K562 (cell line): Measurements from ENCODE around the gene FOXO3B. TPM values are rescaled to one million over a fixed set of nuclear protein-coding genes. Genes with fewer than 3 reads are reported as not detected.
A peak's percentile ranks its signal among the peaks of the same experiment; 100 is the strongest.
"Not testable (repeated sequence)": the region's sequence is repeated elsewhere in the genome, so short reads cannot be mapped to it uniquely, and the experiment has no call there.

ENCODE experiments used
- ATAC-seq: fragments of 200-7000 bp; cut with Tn5 transposase; 3 replicates; pipeline ENCODE4 v1.9.1; 2020; ENCODE audit warnings: moderate library complexity
- BruUV-seq: library from RNA; stranded (reverse); fragments of 400-500 nt; replicated peaks from 2 replicates; lab custom pipeline; 2021; lab: Mats Ljungman, UMichigan
- CTCF ChIA-PET: fragments of 300-600 bp; formaldehyde crosslinking; extraction: SDS; loops from one replicate; lab custom pipeline; 2021; ENCODE audit warnings: low intra/inter-chr PET ratio; lab: Yijun Ruan, JAX
- POLR2A ChIA-PET: fragments of 300-600, 350-650 bp; sonication (Branson Sonifier 250); formaldehyde crosslinking; extraction: SDS; loops from one replicate; lab custom pipeline; 2021; ENCODE audit warnings: antibody characterized with exemption, inconsistent platforms; lab: Yijun Ruan, JAX
- DNase-seq, 4 experiments: peaks; one replicate each; pipeline versions ENCODE4 v3.0.0 to v3.0.0-alpha.2; 2011 to 2018; ENCODE audit warnings: low spot score in 3 of 4, mixed read lengths in 3 of 4; ENCODE audit errors: extremely low read depth in 1 of 4
- FAIRE-seq: peaks from 2 replicates; lab custom pipeline; 2011; peaks lifted over from hg19 to GRCh38; lab: Jason Lieb, UNC
- H2AFZ ChIP-seq: 2 replicates; pipeline ENCODE4 v1.6.0; 2011; ENCODE audit warnings: low read depth, low read length, control low read depth, inconsistent platforms
- H3K27ac ChIP-seq: fragments of 200-600 bp; 3 replicates; pipeline ENCODE4 v1.8.0; 2011; ENCODE audit warnings: low read depth, mild to moderate bottlenecking, control low read depth, inconsistent platforms, low read length, moderate library complexity, mixed read lengths; ENCODE audit errors: extremely low read depth
- H3K27me3 ChIP-seq, 2 experiments: fragments of 300-600 bp in 1 of 2; 2 replicates in 1 of 2; 3 replicates in 1 of 2; pipeline versions ENCODE4 v1.6.0 to v1.8.0; 2011; ENCODE audit warnings: inconsistent platforms in 2 of 2, low read length in 2 of 2, mild to moderate bottlenecking in 1 of 2, mixed read lengths in 1 of 2, moderate library complexity in 1 of 2; ENCODE audit not compliant: control insufficient read depth in 2 of 2, insufficient read depth in 2 of 2
- H3K36me3 ChIP-seq: fragments of 300-600 bp; 3 replicates; pipeline ENCODE4 v1.8.0; 2011; ENCODE audit warnings: mild to moderate bottlenecking, low read length, inconsistent platforms; ENCODE audit not compliant: control insufficient read depth, insufficient read depth
- H3K4me1 ChIP-seq, 2 experiments: fragments of 200-600 bp in 1 of 2; replicated peaks in 1 of 2; 2 replicates in 1 of 2; 3 replicates in 1 of 2; pipeline versions ENCODE4 v1.5.1 to v1.8.0; 2011; ENCODE audit warnings: inconsistent platforms in 2 of 2, low read length in 2 of 2, mild to moderate bottlenecking in 1 of 2, mixed read lengths in 1 of 2, moderate library complexity in 1 of 2; ENCODE audit not compliant: control insufficient read depth in 2 of 2, insufficient read depth in 2 of 2
- H3K4me2 ChIP-seq: 2 replicates; pipeline ENCODE4 v1.6.1; 2011; ENCODE audit warnings: low read length, control low read depth, inconsistent platforms, mixed read lengths; ENCODE audit not compliant: insufficient read depth
- H3K4me3 ChIP-seq: fragments of 200-600 bp; sonication (generic), shearing (Covaris generic); 2 replicates; pipeline ENCODE4 v1.5.1; 2016; ENCODE audit warnings: control low read depth, inconsistent platforms
- H3K79me2 ChIP-seq: fragments of 200-600 bp; 3 replicates; pipeline ENCODE4 v1.8.0; 2011; ENCODE audit warnings: low read length, inconsistent platforms; ENCODE audit not compliant: control insufficient read depth, insufficient read depth
- H3K9ac ChIP-seq, 2 experiments: 2 replicates each; pipeline versions ENCODE4 v1.6.0 to v1.6.1; 2011; ENCODE audit warnings: low read depth in 2 of 2, low read length in 2 of 2, control low read depth in 1 of 2, inconsistent platforms in 1 of 2, mild to moderate bottlenecking in 1 of 2, mixed read lengths in 1 of 2; ENCODE audit not compliant: insufficient read depth in 1 of 2
- H3K9me1 ChIP-seq: one replicate; pipeline ENCODE4 v1.6.0; 2011; ENCODE audit warnings: inconsistent platforms, mild to moderate bottlenecking, low read length, moderate library complexity; ENCODE audit not compliant: control insufficient read depth, insufficient read depth
- H3K9me3 ChIP-seq: replicated peaks from 2 replicates; pipeline ENCODE4 v1.5.1; 2011; ENCODE audit warnings: low read depth, low read length, inconsistent platforms; ENCODE audit not compliant: control insufficient read depth, insufficient read depth
- H4K20me1 ChIP-seq: replicated peaks from 2 replicates; pipeline ENCODE4 v1.6.1; 2011; ENCODE audit warnings: low read length, inconsistent platforms, mixed read lengths; ENCODE audit not compliant: control insufficient read depth, insufficient read depth
- WGBS: fragments of 100-300 bp; shearing (Covaris generic); methylation state at CpG from one replicate; pipeline ENCODE4 v1.1.6; 2016; ENCODE audit warnings: low coverage, mixed read lengths; ENCODE audit not compliant: insufficient coverage; ENCODE audit errors: missing lambda C conversion rate; 5-methylcytosine and 5-hydroxymethylcytosine counted together
- in situ Hi-C: fragments of 300-500 bp; cut with MboI; formaldehyde crosslinking; loops from 4 replicates; pipeline ENCODE4 v1.15.0; 2018; ENCODE audit warnings: inconsistent platforms, mixed read lengths
- intact Hi-C: fragments of 100-400 bp; cut with micrococcal nuclease; formaldehyde crosslinking; loops from 2 replicates; pipeline ENCODE4 v1.14.2; 2022
- polyA plus RNA-seq, 8 experiments: library from polyadenylated mRNA; depleted of rRNA in 4 of 8; stranded (reverse) in 5 of 8; unstranded in 3 of 8; fragments of >200 nt; fragmentation: Nextera tagmentation in 2 of 8; fragmentation: Illumina TruSeq in 1 of 8; extraction: Ambion mirVana in 2 of 8; extraction: Trizol in 1 of 8; gene quantifications; 2 replicates each; pipeline versions ENCODE4 v1.2.1 to v1.2.3, GENCODE V29; 2011 to 2014; ENCODE audit warnings: inconsistent platforms in 1 of 8, missing spikeins in 1 of 8
- total RNA-seq, 7 experiments: library from RNA; depleted of rRNA in 6 of 7; stranded (reverse); fragments of >200 nt in 6 of 7; fragmentation: Illumina TruSeq in 2 of 7; extraction: Trizol in 2 of 7; gene quantifications; 2 replicates each; pipeline versions ENCODE4 v1.2.1 to v1.2.3, GENCODE V29; 2011 to 2021; ENCODE audit warnings: low replicate concordance in 1 of 7

The FOXO3B gene
- total and polyA plus RNA-seq, 9 of the 15 experiments (the other 6 are each of a cell fraction or from before 2014, with no cell fraction given) = 0.25 to 5.2 (median 2.4) TPM

- POLR2A ChIA-PET, H4K20me1 ChIP-seq, H3K4me3 ChIP-seq, CTCF ChIA-PET, H3K4me2 ChIP-seq, H3K36me3 ChIP-seq, BruUV-seq, H3K27me3 ChIP-seq, H2AFZ ChIP-seq, DNase-seq, H3K27ac ChIP-seq, in situ Hi-C loops, H3K9me3 ChIP-seq, H3K4me1 ChIP-seq, H3K79me2 ChIP-seq, H3K9me1 ChIP-seq, intact Hi-C loops, H3K9ac ChIP-seq, ATAC-seq: not testable (repeated sequence)
- FAIRE-seq = peak; percentile 35
- 83% methylated on average over 1 of the region's 3 CpGs for WGBS
Observed at GRCh38 chr17:18667535-18667934, 14.6 kb downstream of the FOXO3B start.

GRCh38 chr17:18666326-18666725, 15.8 kb downstream of the FOXO3B start:
- intact Hi-C loops, H3K9me1 ChIP-seq, DNase-seq, in situ Hi-C loops, H3K4me2 ChIP-seq, H2AFZ ChIP-seq, BruUV-seq, POLR2A ChIA-PET, FAIRE-seq, H3K9ac ChIP-seq, H3K4me3 ChIP-seq, ATAC-seq, H3K27me3 ChIP-seq, H3K79me2 ChIP-seq, H3K27ac ChIP-seq, CTCF ChIA-PET, H3K9me3 ChIP-seq, H3K36me3 ChIP-seq, H4K20me1 ChIP-seq, H3K4me1 ChIP-seq: not testable (repeated sequence)
- WGBS = no CpG with 5 or more reads among the region's 2 CpGs
